PC-9 (cell line): ENCODE measurements around the gene GRIN2A. TPM values are rescaled to one million over a fixed set of nuclear protein-coding genes. Genes with fewer than 3 reads are reported as not detected.

Experiments
- BruUV-seq: library from RNA; stranded (reverse); fragments of 400-500 nt; replicated peaks from 2 replicates; lab custom pipeline; 2021; lab: Mats Ljungman, UMichigan
- CTCF ChIA-PET: fragments of 300-600 bp; sonication (Branson Sonifier 250); formaldehyde crosslinking; loops from one replicate; lab custom pipeline; 2022; ENCODE audit warnings: antibody characterized with exemption; lab: Charles Lee
- POLR2A ChIA-PET: fragments of 300-600 bp; sonication (Branson Sonifier 250); formaldehyde crosslinking; loops from one replicate; lab custom pipeline; 2022; ENCODE audit warnings: antibody characterized with exemption; ENCODE audit not compliant: unreplicated experiment; lab: Charles Lee
- DNase-seq, 2 experiments: peaks; one replicate each; pipeline versions ENCODE4 v3.0.0 to v3.0.0-alpha.2; 2015 to 2022; ENCODE audit warnings: mixed read lengths in 1 of 2
- H2AFZ ChIP-seq: fragments of 200-600 bp; sonication (generic); 2 replicates; pipeline ENCODE4 v1.8.1; 2017; ENCODE audit warnings: antibody characterized with exemption
- H3F3A ChIP-seq: fragments of 200-600 bp; sonication (generic); 2 replicates; pipeline ENCODE4 v1.8.1; 2017; ENCODE audit warnings: antibody characterized with exemption, mild to moderate bottlenecking, low read depth; ENCODE audit not compliant: insufficient read depth
- H3K27ac ChIP-seq: fragments of 200-600 bp; sonication (generic); 2 replicates; pipeline ENCODE4 v1.6.1; 2016; ENCODE audit warnings: mixed run types
- H3K27me3 ChIP-seq: fragments of 200-600 bp; sonication (generic); 2 replicates; pipeline ENCODE4 v1.6.1; 2016; ENCODE audit warnings: low read depth, mixed run types; ENCODE audit not compliant: insufficient read depth
- H3K36me3 ChIP-seq: fragments of 200-600 bp; sonication (generic); 2 replicates; pipeline ENCODE4 v1.6.1; 2016; ENCODE audit warnings: low read depth, mixed run types
- H3K4me1 ChIP-seq: fragments of 200-600 bp; sonication (generic); replicated peaks from 2 replicates; pipeline ENCODE4 v1.6.1; 2016; ENCODE audit warnings: mixed run types; ENCODE audit not compliant: insufficient read depth
- H3K4me2 ChIP-seq: fragments of 200-600 bp; sonication (generic); 2 replicates; pipeline ENCODE4 v1.6.1; 2017; ENCODE audit warnings: mixed run types
- H3K4me3 ChIP-seq: fragments of 200-600 bp; sonication (generic); 2 replicates; pipeline ENCODE4 v1.6.1; 2016; ENCODE audit warnings: mixed run types
- H3K79me2 ChIP-seq: fragments of 200-600 bp; sonication (generic); 2 replicates; pipeline ENCODE4 v1.6.1; 2017; ENCODE audit warnings: low read depth, mixed run types
- H3K9me2 ChIP-seq: fragments of 200-600 bp; sonication (generic); 2 replicates; pipeline ENCODE4 v1.8.1; 2017; ENCODE audit warnings: mild to moderate bottlenecking; ENCODE audit not compliant: insufficient read depth
- H3K9me3 ChIP-seq: fragments of 200-600 bp; sonication (generic); 2 replicates; pipeline ENCODE4 v1.8.1; 2016; ENCODE audit warnings: low read depth; ENCODE audit not compliant: insufficient read depth
- H4K20me1 ChIP-seq: fragments of 200-600 bp; sonication (generic); 2 replicates; pipeline ENCODE4 v1.8.1; 2017; ENCODE audit not compliant: insufficient read depth
- EZH2 ChIP-seq: fragments of 200-600 bp; sonication (generic); IDR thresholded peaks from 2 replicates; pipeline ENCODE4 v1.8.0; 2017; ENCODE audit warnings: antibody characterized with exemption, low read depth
- intact Hi-C: fragments of 100-400 bp; cut with micrococcal nuclease; formaldehyde crosslinking; loops from one replicate; pipeline ENCODE4 v1.10.0; 2022; ENCODE audit not compliant: unreplicated experiment
- total RNA-seq: library from RNA; stranded (reverse); gene quantifications from 2 replicates; pipeline ENCODE4 v1.2.3, GENCODE V29; 2021
- TF ChIP-seq, protein P1 (sequence below): fragments of 200-600 bp; sonication (generic); conservative IDR thresholded peaks from 2 replicates; pipeline ENCODE4 v1.6.1; 2017; ENCODE audit warnings: mixed run types, antibody characterized with exemption, mild to moderate bottlenecking, moderate library complexity

Gene GRIN2A
- total RNA-seq, 1 experiment from 2014 or later = not detected

DNA sequence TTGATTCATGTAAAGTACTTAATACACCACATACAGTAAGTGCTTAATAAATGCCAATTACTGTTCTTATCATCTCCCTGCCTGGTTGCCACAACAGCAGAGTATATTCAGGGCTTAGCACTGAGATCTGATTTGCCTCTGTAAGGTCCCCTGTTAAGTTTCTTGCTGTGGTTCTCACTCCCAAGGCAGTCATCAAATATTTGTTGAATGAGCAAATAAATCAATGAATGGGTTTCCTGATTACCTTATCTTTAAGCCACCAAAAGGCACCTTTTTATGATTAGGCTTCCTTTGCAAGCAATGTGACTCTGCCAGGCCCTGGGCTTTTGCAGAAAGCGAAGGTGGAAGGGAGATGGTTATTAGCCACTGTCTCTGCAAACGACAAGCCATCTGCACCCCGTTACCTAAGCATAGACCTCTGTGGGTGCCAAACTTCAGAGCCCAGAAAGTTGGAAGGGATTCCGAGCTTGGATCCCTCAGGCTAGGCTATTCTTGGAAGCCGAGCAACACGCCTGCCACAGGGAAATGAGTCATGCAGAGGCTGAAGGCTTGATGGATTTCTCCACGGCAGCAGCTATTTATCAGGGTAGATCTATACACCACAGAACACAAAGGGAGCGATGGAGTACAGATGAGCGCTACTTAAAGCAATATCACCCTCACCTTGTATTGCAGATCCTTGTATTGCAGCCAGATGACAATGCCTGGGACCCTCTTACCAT, 102.0 kb downstream of the GRIN2A start:
- H3K27ac ChIP-seq = no peak overlapping the region
- ChIA-PET POLR2A (no interaction called here), CTCF (no interaction called here)
- no peak for TF ChIP-seq EZH2
- TF ChIP-seq, protein P1, sequence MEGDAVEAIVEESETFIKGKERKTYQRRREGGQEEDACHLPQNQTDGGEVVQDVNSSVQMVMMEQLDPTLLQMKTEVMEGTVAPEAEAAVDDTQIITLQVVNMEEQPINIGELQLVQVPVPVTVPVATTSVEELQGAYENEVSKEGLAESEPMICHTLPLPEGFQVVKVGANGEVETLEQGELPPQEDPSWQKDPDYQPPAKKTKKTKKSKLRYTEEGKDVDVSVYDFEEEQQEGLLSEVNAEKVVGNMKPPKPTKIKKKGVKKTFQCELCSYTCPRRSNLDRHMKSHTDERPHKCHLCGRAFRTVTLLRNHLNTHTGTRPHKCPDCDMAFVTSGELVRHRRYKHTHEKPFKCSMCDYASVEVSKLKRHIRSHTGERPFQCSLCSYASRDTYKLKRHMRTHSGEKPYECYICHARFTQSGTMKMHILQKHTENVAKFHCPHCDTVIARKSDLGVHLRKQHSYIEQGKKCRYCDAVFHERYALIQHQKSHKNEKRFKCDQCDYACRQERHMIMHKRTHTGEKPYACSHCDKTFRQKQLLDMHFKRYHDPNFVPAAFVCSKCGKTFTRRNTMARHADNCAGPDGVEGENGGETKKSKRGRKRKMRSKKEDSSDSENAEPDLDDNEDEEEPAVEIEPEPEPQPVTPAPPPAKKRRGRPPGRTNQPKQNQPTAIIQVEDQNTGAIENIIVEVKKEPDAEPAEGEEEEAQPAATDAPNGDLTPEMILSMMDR = no peak
- H3K36me3 ChIP-seq = no peaks in the 10 kb centered on the region
- no TSS peak for BruUV-seq
- H3K27me3 ChIP-seq = no peaks in the 10 kb centered on the region
- intact Hi-C loops = no loop called here
- H4K20me1 ChIP-seq = no peaks in the 10 kb centered on the region
- peaks cover 41% of the 10 kb centered on the region for H3K4me1 ChIP-seq
- DNase-seq = peak; percentile 8 to 86
- no peaks in the 10 kb centered on the region for H3K79me2 ChIP-seq
- peak overlapping the region; percentile 42 for H3K4me2 ChIP-seq
- no peaks in the 10 kb centered on the region for H3K9me2 ChIP-seq
- no peak overlapping the region for H2AFZ ChIP-seq
- H3K9me3 ChIP-seq = no peaks in the 10 kb centered on the region
- peaks cover 7% of the 10 kb centered on the region; the same call in 1 of the 2 replicates for H3F3A ChIP-seq
- H3K4me3 ChIP-seq = no peak overlapping the region

DNA sequence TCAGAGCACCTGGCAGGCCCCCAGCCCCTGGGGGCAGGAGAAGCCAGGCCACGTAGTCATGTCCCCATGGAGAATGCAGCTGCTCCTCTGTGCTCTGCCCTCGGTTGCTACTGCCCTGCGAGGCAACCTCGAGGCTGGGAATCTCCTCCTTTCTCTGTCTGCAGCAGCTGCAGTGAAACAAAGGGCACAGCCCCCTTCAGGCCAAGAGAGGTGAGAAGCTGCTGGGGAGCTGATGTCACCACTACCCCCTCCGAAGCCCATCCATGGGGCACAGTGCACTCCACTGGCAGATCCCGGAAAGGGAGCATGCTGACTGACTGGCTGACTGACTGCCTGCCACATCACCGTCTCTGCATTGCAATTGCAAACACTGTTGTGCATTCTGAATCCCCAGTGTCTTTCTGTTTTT, 103.7 kb downstream of the GRIN2A start:
- Histone ChIP-seq H3K36me3 (no peaks in the 10 kb centered on the region), H3K4me2 (no peak overlapping the region), H3K79me2 (no peaks in the 10 kb centered on the region), H3K9me2 (no peaks in the 10 kb centered on the region), H3K27ac (no peak overlapping the region), H4K20me1 (no peaks in the 10 kb centered on the region), H3F3A (peaks cover 7% of the 10 kb centered on the region; the same call in 1 of the 2 replicates), H3K9me3 (no peaks in the 10 kb centered on the region), H3K4me3 (no peak overlapping the region), H3K27me3 (no peaks in the 10 kb centered on the region), H3K4me1 (peaks cover 36% of the 10 kb centered on the region), H2AFZ (no peak overlapping the region)
- BruUV-seq = no TSS peak
- DNase-seq = no peak
- TF ChIP-seq, protein P1 = no peak
- no peak for TF ChIP-seq EZH2
- ChIA-PET CTCF (no interaction called here), POLR2A (no interaction called here)
- intact Hi-C loops = no loop called here

DNA sequence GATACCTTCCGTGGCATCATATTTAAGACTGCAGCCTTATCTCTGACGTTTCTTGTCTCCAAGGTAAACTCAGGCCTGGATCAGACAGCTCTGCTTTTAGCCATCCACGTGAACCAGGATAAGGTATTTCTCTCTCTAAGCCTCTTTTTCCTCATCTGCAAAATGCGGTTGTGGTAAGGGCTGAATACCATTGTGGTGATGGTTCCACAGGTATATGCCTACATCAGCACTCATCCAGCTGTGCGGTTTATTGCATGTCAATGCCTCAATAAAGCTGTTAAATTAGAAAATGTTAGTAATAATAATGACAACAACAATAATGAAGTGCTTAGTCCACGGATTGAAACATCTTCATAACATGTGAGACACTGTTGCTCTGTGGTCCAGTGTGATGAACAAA, 104.4 kb downstream of the GRIN2A start:
- Histone ChIP-seq H3K79me2 (no peaks in the 10 kb centered on the region), H3K4me3 (no peak overlapping the region), H3F3A (peaks cover 7% of the 10 kb centered on the region; the same call in 1 of the 2 replicates), H3K9me2 (no peaks in the 10 kb centered on the region), H3K27ac (no peak overlapping the region), H3K36me3 (no peaks in the 10 kb centered on the region), H3K9me3 (no peaks in the 10 kb centered on the region), H2AFZ (no peak overlapping the region), H3K4me2 (no peak overlapping the region), H4K20me1 (no peaks in the 10 kb centered on the region), H3K27me3 (no peaks in the 10 kb centered on the region), H3K4me1 (peaks cover 29% of the 10 kb centered on the region)
- no TSS peak for BruUV-seq
- TF ChIP-seq, protein P1 = no peak
- TF ChIP-seq EZH2 = no peak
- DNase-seq = no peak
- intact Hi-C loops = no loop called here
- ChIA-PET CTCF (no interaction called here), POLR2A (no interaction called here)
